ENCODE data around the gene TOR4A. TPM values are rescaled to one million over a fixed set of nuclear protein-coding genes. Genes with fewer than 3 reads are reported as not detected.

Gene TOR4A
- total and polyA plus RNA-seq, 8 donors: 8.5 to 38.5 (median 11.1) TPM

GRCh38 chr9:137252555-137253506 lies 24.7 kb upstream of the TOR4A start:
- no peak for TF ChIP-seq CTCF (IDR thresholded peaks at IDR 0.05)
- intact Hi-C loops (cut with DNase I): no loop called here
- no peak for ATAC-seq
- H3K27ac ChIP-seq: no peak overlapping the region
- H3K36me3 ChIP-seq: peaks cover 0 to 12% of the 10 kb centered on the region in 2 donors
- no peaks in the 10 kb centered on the region for H3K27me3 ChIP-seq
- H3K4me1 ChIP-seq: peaks cover 13 to 28% of the 10 kb centered on the region in 2 donors
- peak in 1 of 4 donors; percentile 32 for DNase-seq
- H3K9me3 ChIP-seq: no peaks in the 10 kb centered on the region
- no peak overlapping the region for H3K4me3 ChIP-seq

GRCh38 chr9:137253717-137254623 lies 23.6 kb upstream of the TOR4A start:
- Histone ChIP-seq H3K36me3 (peaks cover 0 to 22% of the 10 kb centered on the region in 2 donors), H3K4me1 (peaks cover 13 to 28% of the 10 kb centered on the region in 2 donors), H3K9me3 (no peaks in the 10 kb centered on the region), H3K4me3 (peak overlapping the region; percentile 98 to 99), H3K27ac (peak overlapping the region in 1 of 2 donors; percentile 83), H3K27me3 (no peaks in the 10 kb centered on the region)
- intact Hi-C loops (cut with DNase I): no loop called here
- TF ChIP-seq CTCF (IDR thresholded peaks at IDR 0.05): no peak
- DNase-seq: no peak
- ATAC-seq: peak; percentile 1

- peaks cover 13 to 28% of the 10 kb centered on the region in 2 donors for H3K4me1 ChIP-seq
- intact Hi-C loops (cut with DNase I): no loop called here
- H3K4me3 ChIP-seq: peak within 1 kb of the TSS; percentile 98 to 99
- TF ChIP-seq CTCF (IDR thresholded peaks at IDR 0.05): no peak
- peak within 1 kb of the TSS; percentile 53 to 83 for H3K27ac ChIP-seq
- peaks cover 0 to 27% of the 10 kb centered on the region in 2 donors for H3K36me3 ChIP-seq
- no peaks in the 10 kb centered on the region for H3K27me3 ChIP-seq
- ATAC-seq (peak; percentile 93), DNase-seq (peak; percentile 91 to 99 (median 94))
- H3K9me3 ChIP-seq: no peaks in the 10 kb centered on the region
These were observed 22.7 kb upstream of the TOR4A start, which contains the start of gene NELFB for GRCh38 chr9:137254624-137255447. TSS of gene NELFB (plus strand) at chr9:137255327.

GRCh38 chr9:137255448-137256114 lies 21.9 kb upstream of the TOR4A start:
- intact Hi-C loops (cut with DNase I): no loop called here
- no peak for TF ChIP-seq CTCF (IDR thresholded peaks at IDR 0.05)

More at GRCh38 chr9:137255448-137256114, 21.9 kb upstream of the TOR4A start:
- Histone ChIP-seq H3K27me3 (no peaks in the 10 kb centered on the region), H3K4me3 (peak overlapping the region; percentile 98 to 99), H3K4me1 (peaks cover 13 to 28% of the 10 kb centered on the region in 2 donors), H3K9me3 (no peaks in the 10 kb centered on the region), H3K36me3 (peaks cover 0 to 27% of the 10 kb centered on the region in 2 donors), H3K27ac (peak overlapping the region; percentile 53 to 83)
- no peak for DNase-seq
- ATAC-seq: peak; percentile 41

Data from left lung (tissue), 10 donors.